NCI-H345 (cell line): ENCODE data around the gene NTM.

Source experiments
- DNase-seq: peaks from one replicate; lab custom pipeline; 2025; lab: John Stamatoyannopoulos, UW

The NTM gene

DNA sequence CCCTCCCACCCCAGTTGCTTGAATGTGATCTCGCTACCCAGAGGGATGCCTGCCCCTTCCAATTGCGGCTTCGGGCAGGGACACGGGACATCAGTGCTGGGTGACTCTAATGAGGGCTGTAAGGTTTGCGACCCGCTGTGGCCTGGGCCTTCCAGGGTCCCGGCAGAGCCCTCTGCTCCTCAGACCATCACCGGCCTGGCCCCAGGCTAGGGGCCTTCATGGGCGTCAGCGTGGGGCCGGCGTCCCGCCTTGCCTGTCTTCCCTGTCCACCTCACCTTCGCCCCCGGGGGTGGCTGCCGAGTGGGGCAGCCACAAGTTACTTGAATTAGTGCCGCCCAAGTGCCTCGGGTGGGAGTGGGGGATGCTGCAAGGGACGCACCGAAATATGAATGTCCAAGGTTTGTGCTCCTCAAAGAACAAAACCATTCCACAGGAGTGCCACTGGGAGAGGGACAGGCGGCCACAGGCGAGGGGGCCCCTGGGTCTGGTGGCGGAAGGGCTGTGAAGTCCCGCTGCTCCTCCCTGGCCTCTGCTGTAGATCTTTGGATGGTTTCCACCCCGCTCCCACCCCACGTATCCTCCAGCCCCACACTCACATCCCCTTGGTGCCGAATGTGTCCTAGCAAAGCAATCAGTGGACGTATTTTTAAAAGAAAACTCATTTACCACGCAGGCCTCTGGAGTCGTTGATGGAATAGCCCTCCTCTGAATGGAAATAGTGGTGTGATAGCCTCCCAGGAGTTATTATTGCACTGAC, 317.1 kb downstream of the NTM start:
- DNase-seq: no peak

DNA sequence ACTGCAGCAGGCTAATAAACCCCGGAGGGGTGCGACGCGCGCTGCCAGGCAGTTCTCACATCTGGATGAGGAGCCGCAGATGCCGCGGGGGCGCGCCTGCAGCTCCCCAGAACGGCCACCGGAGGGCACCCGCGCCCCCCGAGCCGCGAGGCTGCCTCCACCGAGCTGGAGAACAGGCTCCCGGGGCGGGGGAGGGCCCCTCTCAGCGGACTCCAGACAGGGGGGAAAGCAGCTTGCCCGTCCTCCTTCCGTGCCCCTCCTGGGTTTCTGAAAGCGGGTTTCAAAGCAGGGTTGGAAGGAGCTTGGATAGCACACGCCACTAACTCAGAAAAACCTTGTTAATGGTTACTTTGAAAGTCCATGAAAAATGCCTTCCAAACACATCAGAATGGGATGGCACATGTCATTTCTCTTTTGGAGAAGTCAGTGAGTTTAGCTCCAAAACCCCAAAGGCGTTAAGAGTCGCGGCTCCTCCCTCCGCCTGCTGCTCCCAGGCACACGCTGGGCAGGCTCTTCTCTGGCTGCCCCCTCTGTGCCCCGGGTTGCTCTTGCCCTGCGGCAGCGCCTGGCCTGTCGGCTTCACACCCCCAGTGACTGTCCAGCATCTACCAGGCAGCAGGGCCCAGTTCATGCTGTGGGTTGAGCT, 317.8 kb downstream of the NTM start:
- DNase-seq: peak; percentile 62

- DNase-seq: no peak
Observed at GRCh38 chr11:131689049-131689925, 318.9 kb downstream of the NTM start.

GRCh38 chr11:131690362-131690761, 319.9 kb downstream of the NTM start:
- DNase-seq: no peak

GRCh38 chr11:131690776-131691175, 320.4 kb downstream of the NTM start:
- DNase-seq: no peak

- no peak for DNase-seq
Observed at GRCh38 chr11:131691181-131692041, 321.0 kb downstream of the NTM start.

- no peak for DNase-seq
Observed at GRCh38 chr11:131692151-131692550, 321.7 kb downstream of the NTM start.

DNA sequence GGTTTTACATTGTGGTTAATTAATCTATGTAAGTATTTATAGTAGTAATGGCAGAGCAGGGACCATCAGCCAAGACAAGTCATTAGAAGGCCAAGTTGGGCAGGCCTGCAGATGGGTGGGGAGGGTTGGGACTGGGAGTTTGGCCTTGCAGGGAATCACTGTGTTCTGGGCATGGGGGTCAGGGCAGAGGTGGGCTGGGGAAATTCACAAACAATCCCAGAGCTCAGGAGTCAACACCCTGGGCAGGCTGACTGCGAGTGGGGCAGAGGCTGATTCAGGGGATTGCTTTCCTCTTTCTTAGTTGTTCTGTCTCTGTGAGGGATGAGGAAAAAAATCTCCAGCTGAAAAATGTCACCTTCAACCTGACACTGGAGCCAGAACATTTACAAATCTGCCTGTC, 322.5 kb downstream of the NTM start:
- DNase-seq: no peak

- no peak for DNase-seq
Observed at GRCh38 chr11:131693756-131694155, 323.3 kb downstream of the NTM start.

DNA sequence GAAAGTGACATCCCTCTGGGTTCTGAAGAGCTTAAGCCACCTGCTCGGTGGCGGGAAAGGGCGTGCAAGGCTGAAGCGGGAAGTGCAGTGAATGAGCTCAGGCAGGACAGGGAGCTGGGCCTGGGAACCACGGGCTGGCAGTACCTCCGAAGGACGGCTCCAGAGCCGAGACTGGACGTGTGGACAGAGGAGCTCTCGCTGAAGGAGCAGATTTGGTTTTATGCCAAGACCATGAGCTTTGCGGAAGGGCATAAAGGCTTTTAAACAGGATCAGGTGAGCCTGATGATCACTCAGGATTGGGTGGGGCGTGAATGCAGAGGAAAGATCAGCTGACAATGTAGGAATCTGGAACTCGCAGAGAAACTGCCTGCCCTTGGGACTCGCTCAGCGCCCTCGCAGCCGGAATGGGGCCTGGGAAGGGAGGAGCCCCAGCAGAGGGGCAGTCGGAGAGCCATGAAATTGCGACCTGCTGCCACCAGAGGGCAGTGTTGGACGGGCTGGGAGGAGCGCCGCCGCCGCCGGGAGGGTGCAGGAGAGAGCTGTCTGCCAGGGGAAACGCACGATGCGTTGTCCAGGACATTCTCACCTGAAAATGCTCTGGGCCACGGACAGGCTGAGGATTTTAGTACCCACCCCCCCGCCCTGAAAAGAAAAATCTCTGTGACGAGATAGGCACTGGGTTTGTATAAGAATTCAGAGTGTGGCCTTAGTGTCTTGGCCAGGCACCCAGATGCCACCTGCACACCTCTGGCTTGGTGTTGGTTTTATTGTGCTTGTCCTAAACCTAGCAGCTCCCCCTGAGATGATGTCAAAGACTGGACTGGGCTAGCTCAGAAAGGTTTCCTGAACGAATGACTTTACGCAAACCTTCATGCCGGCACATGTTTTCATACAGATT, 324.4 kb downstream of the NTM start:
- DNase-seq: no peak

DNA sequence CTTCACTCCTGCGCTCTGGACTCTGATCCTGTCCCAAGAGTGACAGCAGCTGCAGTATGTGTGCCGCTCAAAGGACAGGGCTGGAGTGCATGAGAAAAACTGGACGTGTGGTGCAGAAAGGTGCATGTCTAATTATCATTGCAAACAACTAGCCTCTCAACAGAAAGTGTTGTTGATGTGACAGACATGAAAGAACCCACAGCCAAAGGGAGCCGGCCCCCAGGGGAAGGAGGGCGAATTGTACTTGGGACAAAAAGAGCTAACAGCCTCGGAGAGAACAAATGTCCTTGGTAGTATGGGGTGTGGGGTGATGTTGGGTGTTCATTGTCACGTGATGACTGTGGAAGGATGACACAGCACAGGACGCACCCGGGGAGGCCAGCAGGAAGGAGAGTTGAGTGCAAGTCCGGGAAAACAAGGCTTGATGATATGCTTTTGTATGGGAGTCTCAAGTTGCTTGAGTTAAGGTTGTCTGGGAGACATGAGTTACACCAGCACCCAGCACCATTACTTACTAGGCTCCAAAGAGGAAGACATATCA, 325.5 kb downstream of the NTM start:
- DNase-seq: no peak

DNA sequence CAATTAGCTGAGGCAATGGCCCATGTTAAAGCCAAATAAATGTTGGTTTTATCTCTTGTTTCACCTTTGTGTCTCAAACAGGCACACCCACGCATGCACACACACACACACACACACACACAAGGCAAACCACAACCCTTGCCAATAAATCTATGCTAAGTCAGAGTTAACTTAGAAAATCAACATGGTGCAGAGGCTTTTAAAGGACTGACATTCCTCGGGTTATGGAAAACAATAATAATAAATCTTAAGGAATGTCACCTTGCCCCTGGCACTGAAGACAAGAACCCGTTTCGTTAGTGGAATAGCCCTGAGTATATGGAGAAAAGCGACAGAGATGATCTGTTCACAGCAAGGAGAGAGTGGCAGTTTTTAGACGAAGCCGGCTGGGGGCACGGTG, 326.3 kb downstream of the NTM start:
- no peak for DNase-seq

DNA sequence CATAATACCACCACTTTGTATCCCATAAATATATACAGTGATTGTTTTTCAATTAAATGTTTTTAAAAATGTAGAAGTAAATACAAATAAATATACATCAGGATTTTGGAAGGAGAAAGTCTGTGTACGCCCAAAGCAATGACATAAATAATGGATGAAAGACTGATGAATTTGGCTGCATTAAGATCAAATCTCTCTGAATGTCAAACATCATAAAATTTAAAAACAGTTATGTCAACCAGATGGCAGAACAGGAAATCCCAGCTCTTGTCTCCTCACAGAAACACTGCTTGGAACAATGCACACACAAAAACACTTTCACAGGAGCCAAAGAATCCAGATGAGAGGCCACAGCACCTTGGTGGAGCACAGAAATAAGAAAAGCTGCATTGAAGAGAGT, 332.9 kb downstream of the NTM start:
- DNase-seq: no peak

DNA sequence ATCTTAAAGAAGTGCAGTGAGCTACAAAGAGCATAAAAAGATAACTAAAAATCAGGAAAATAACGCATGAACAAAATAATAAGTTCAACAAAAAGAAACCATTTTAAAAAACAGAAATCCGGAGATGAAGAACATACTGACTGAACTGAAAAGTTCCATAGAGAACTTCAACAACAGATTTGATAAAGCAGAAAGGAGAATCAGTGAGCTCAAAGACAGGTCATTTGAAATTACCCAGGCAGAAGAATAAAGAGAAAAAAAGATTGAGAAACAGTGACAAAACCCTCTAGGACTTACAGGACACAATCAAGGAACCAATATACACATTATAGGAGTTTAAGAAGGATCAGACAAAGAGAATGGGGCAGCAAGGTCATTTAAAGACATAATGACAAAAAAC, 334.3 kb downstream of the NTM start:
- DNase-seq: no peak

DNA sequence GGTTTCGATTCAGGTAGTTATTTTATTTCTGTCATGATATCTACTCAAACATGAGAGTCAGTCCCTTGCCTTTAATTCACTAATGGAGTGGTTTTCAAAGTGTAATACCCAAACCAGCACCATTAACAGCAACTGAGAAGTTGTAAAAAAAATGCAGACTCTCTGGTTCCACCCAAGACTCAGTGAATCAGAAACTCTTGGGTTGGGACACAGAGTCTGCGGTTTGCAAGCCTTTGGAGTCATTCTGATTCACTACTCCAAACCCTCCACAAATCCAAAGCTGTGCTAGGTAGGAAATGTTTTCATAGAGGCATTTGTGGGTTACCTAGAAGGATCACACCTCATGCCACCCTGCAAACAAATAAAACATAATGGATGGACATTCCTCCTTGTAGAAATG, 340.1 kb downstream of the NTM start:
- no peak for DNase-seq

GRCh38 chr11:131712897-131713296, 342.5 kb downstream of the NTM start:
- DNase-seq: no peak

DNA sequence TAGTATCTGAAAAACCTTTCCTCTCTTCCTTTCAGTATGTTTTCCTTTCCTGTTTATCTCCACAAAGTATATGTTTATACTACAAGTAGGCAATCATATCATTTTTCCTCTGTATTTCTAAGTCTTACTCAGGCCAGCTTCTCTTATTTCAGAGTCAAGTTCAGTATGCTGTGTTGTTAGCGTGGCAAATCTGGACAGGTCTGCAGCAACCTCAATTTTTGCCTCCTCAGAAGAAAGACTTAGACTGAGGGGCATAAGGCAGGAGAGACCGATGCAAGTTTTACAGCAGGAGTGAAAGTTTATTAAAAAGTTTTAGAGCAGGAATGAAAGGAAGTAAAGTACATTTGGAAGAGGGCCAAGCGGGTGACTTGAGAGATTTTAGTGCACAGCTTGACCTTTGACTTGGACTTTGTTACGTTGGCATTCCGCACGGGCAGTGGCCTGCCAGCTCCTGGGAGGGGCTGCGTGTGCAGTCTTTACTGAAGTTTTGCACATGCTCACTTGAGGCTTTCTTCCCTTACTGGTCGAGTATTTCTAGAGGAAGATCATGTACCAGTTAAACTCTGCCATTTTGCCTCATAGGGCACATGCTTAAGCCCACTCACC, 343.2 kb downstream of the NTM start:
- DNase-seq: no peak

GRCh38 chr11:131717616-131718015, 347.2 kb downstream of the NTM start:
- no peak for DNase-seq

DNA sequence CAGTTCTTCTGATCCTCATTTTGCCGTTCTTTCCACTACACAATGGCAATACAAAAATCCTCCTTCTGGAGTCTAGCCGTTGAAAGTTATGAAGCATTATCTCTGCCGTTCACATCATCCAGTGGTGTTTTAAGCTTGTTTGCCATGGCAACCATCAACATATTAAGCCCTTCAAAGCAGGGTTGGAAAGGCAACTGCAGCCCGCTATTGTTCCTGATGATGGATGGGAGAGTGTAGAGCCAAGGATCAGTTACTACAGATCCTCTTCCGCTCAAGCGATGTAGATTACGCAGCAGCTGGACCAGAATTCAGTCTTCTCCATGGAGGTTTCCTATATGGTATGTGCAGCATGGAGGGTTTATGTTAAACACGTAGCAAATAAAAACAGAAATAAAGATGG, 352.7 kb downstream of the NTM start:
- no peak for DNase-seq

GRCh38 chr11:131724436-131724975, 354.1 kb downstream of the NTM start:
- DNase-seq: no peak
